ENCODE measurements around the gene AGO4. TPM values are rescaled to one million over a fixed set of nuclear protein-coding genes. Genes with fewer than 3 reads are reported as not detected.

The AGO4 gene
- total and polyA plus RNA-seq, 2 donors (not counting 1 experiment from before 2014, with no cell fraction given), result 7.8 to 22.6 TPM

- WGBS (ENCODE audit: insufficient coverage), result 100% methylated on average over 1 of the region's 3 CpGs
- Mint-ChIP-seq H3K27ac (no peak overlapping the region), H3K9me3 (ENCODE audit: insufficient read depth) (no peaks in the 10 kb centered on the region), H3K4me3 (no peak overlapping the region), H3K27me3 (no peaks in the 10 kb centered on the region), H3K4me1 (peaks cover 5% of the 10 kb centered on the region)
- no peak for ATAC-seq (ENCODE audit: low read depth)
- Histone ChIP-seq H4K20me1 (ENCODE audit: control insufficient read depth, insufficient read depth, low read length, poor library complexity, severe bottlenecking) (no peaks in the 10 kb centered on the region), H3K4me3 (ENCODE audit: control extremely low read depth in 1 of 5, extremely low read depth in 1 of 5, insufficient read depth in 1 of 5, low read depth in 2 of 5, low read length in 4 of 5) (no peak overlapping the region), H3K27me3 (replicated peaks in 1 of 4; ENCODE audit: control extremely low read depth in 1 of 4, control insufficient read depth in 3 of 4, insufficient read depth in 4 of 4, low read length in 3 of 4) (no peaks in the 10 kb centered on the region), H3K79me2 (ENCODE audit: control insufficient read depth, insufficient read depth, low read length) (no peaks in the 10 kb centered on the region), H3K27ac (ENCODE audit: low read length in 2 of 2) (no peak overlapping the region), H3K4me2 (replicated peaks; ENCODE audit: low read depth, low read length, poor library complexity, severe bottlenecking) (no peak overlapping the region), H3K9me3 (ENCODE audit: control extremely low read depth in 1 of 3, control insufficient read depth in 2 of 3, insufficient read depth in 1 of 3, low read length in 2 of 3) (no peaks in the 10 kb centered on the region), H2AFZ (ENCODE audit: insufficient read depth, low read depth, low read length, poor library complexity, severe bottlenecking) (no peak overlapping the region), H3K9ac (ENCODE audit: low read length) (no peak overlapping the region), H3K36me3 (replicated peaks in 1 of 2; ENCODE audit: control extremely low read depth in 1 of 2, control insufficient read depth in 1 of 2, extremely low read depth in 1 of 2, insufficient read depth in 2 of 2, low read length in 1 of 2) (peaks cover 5 to 29% of the 10 kb centered on the region in 2 experiments), H3K4me1 (ENCODE audit: control insufficient read depth in 2 of 2, insufficient read depth in 2 of 2, low read length in 2 of 2) (peaks cover 0 to 3% of the 10 kb centered on the region in 2 donors)
- no peak for DNase-seq
- CTCF ChIA-PET, result interaction anchor here (1.2 kb wide), 1 partner anchor 9 kb away, joined by 3 read pairs; no protein-coding TSS in a partner anchor
- intact Hi-C loops (cut with micrococcal nuclease), result no loop called here
- POLR2A ChIA-PET, result no interaction called here
- TF ChIP-seq EZH2 (IDR thresholded peaks at IDR 0.05; ENCODE audit: borderline replicate concordance, insufficient read depth, low read depth, low read length, poor library complexity, severe bottlenecking), result no peak
- TF ChIP-seq CTCF (IDR thresholded peaks at IDR 0.05), result no peak
Measured at GRCh38 chr1:35851132-35851869, 43.5 kb downstream of the AGO4 start.

GRCh38 chr1:35852241-35852640 is 44.4 kb downstream of the AGO4 start:
- Mint-ChIP-seq H3K27ac (no peak overlapping the region), H3K9me3 (ENCODE audit: insufficient read depth) (no peaks in the 10 kb centered on the region), H3K27me3 (no peaks in the 10 kb centered on the region), H3K4me3 (no peak overlapping the region), H3K4me1 (peaks cover 5% of the 10 kb centered on the region)
- H3K4me1 ChIP-seq (ENCODE audit: control insufficient read depth in 2 of 2, insufficient read depth in 2 of 2, low read length in 2 of 2), result peaks cover 0 to 3% of the 10 kb centered on the region in 2 donors
- no peak for TF ChIP-seq CTCF (IDR thresholded peaks at IDR 0.05)
- no peak for TF ChIP-seq EZH2 (IDR thresholded peaks at IDR 0.05; ENCODE audit: borderline replicate concordance, insufficient read depth, low read depth, low read length, poor library complexity, severe bottlenecking)
- no peak overlapping the region for H2AFZ ChIP-seq (ENCODE audit: insufficient read depth, low read depth, low read length, poor library complexity, severe bottlenecking)
- no peak overlapping the region for H3K9ac ChIP-seq (ENCODE audit: low read length)
- DNase-seq (no peak), ATAC-seq (ENCODE audit: low read depth) (no peak)
- ChIA-PET CTCF (no interaction called here), POLR2A (no interaction called here)
- no peak overlapping the region for H3K4me3 ChIP-seq (ENCODE audit: control extremely low read depth in 1 of 5, extremely low read depth in 1 of 5, insufficient read depth in 1 of 5, low read depth in 2 of 5, low read length in 4 of 5)
- H3K27me3 ChIP-seq (replicated peaks in 1 of 4; ENCODE audit: control extremely low read depth in 1 of 4, control insufficient read depth in 3 of 4, insufficient read depth in 4 of 4, low read length in 3 of 4), result no peaks in the 10 kb centered on the region
- H4K20me1 ChIP-seq (ENCODE audit: control insufficient read depth, insufficient read depth, low read length, poor library complexity, severe bottlenecking), result no peaks in the 10 kb centered on the region
- no peaks in the 10 kb centered on the region for H3K9me3 ChIP-seq (ENCODE audit: control extremely low read depth in 1 of 3, control insufficient read depth in 2 of 3, insufficient read depth in 1 of 3, low read length in 2 of 3)
- intact Hi-C loops (cut with micrococcal nuclease), result no loop called here
- H3K79me2 ChIP-seq (ENCODE audit: control insufficient read depth, insufficient read depth, low read length), result no peaks in the 10 kb centered on the region
- no peak overlapping the region for H3K4me2 ChIP-seq (replicated peaks; ENCODE audit: low read depth, low read length, poor library complexity, severe bottlenecking)
- no peak overlapping the region for H3K27ac ChIP-seq (ENCODE audit: low read length in 2 of 2)
- WGBS (ENCODE audit: insufficient coverage), result no CpG with 5 or more reads among the region's 2 CpGs
- peaks cover 5 to 29% of the 10 kb centered on the region in 2 experiments for H3K36me3 ChIP-seq (replicated peaks in 1 of 2; ENCODE audit: control extremely low read depth in 1 of 2, control insufficient read depth in 1 of 2, extremely low read depth in 1 of 2, insufficient read depth in 2 of 2, low read length in 1 of 2)
